NCI-H128 (cell line): ENCODE results near the gene PIP5K1C.
"Not testable (repeated sequence)": the region's sequence is repeated elsewhere in the genome, so short reads cannot be mapped to it uniquely, and the experiment has no call there.

Experiments
- DNase-seq: peaks from one replicate; lab custom pipeline; 2025; ENCODE audit not compliant: unreplicated experiment; lab: John Stamatoyannopoulos, UW

PIP5K1C gene

GRCh38 chr19:3591876-3592613, 108.2 kb downstream of the PIP5K1C start:
- no peak for DNase-seq

GRCh38 chr19:3590991-3591659, 109.1 kb downstream of the PIP5K1C start:
- DNase-seq = no peak

GRCh38 chr19:3589949-3590348, 110.3 kb downstream of the PIP5K1C start:
- no peak for DNase-seq

GRCh38 chr19:3589439-3589838, 110.8 kb downstream of the PIP5K1C start:
- no peak for DNase-seq

GRCh38 chr19:3586707-3587346, 113.4 kb downstream of the PIP5K1C start:
- no peak for DNase-seq

- DNase-seq = no peak
Observed at GRCh38 chr19:3586127-3586626, 114.1 kb downstream of the PIP5K1C start.

GRCh38 chr19:3585301-3586126, 114.8 kb downstream of the PIP5K1C start, which contains the start of gene GIPC3:
Gene GIPC3, plus strand, starts transcription at chr19:3585478. Its CDS starts 120 bp downstream, at chr19:3585598.
- DNase-seq = no peak

GRCh38 chr19:3584036-3584802, 116.0 kb downstream of the PIP5K1C start:
- DNase-seq = not testable (repeated sequence)

- DNase-seq = not testable (repeated sequence)
Observed at GRCh38 chr19:3581792-3582191, 118.5 kb downstream of the PIP5K1C start.
